ENCODE measurements around the gene RNLS.

- TF ChIP-seq CTCF (conservative IDR thresholded peaks at IDR 0.05; ENCODE audit: low read length) (no peak), EZH2phosphoT487 (IDR thresholded peaks at IDR 0.05; ENCODE audit: borderline replicate concordance, low read depth, low read length) (no peak)
These were observed 270.3 kb downstream of the RNLS start for GRCh38 chr10:88312855-88313254.

Measured in OCI-LY7 (cell line).